ENCODE data around the gene KCTD7. TPM values are rescaled to one million over a fixed set of nuclear protein-coding genes. Genes with fewer than 3 reads are reported as not detected.
"Not testable (repeated sequence)": the region's sequence is repeated elsewhere in the genome, so short reads cannot be mapped to it uniquely, and the experiment has no call there.

KCTD7 gene
- total and polyA plus RNA-seq, 2 of the 4 experiments (the other 2 are of a cell fraction), result 6.1 to 12.8 TPM

DNA sequence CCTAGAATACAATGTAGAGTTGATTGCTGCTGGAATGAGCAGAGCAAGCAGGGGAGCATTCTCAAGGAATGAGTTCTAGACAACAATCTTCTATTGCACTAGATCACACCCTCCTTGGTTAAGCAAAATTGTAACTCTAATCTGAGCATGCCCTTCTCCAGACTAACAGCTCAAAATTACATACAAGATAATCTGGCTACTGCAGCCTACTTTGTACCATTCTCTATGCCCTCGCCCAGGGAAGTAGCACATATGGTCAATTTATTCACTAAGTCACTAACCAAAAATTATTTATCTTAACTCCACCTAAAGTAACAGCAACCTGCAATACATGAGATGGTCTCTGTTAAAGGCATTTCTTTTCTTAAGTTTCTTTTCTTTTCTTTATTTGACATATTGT, 42.5 kb upstream of the KCTD7 start:
- Histone ChIP-seq H3K23ac (ENCODE audit: low read depth, low read length) (no peak overlapping the region), H3K9me1 (ENCODE audit: insufficient read depth, low read length) (peaks cover 20% of the 10 kb centered on the region; the same call in 1 of the 2 replicates), H2BK5ac (ENCODE audit: low read depth, low read length, poor library complexity, severe bottlenecking) (no peak overlapping the region), H3K4me3 (ENCODE audit: insufficient read depth, low read depth, low read length) (no peak overlapping the region), H3K18ac (ENCODE audit: low read depth, low read length) (no peak overlapping the region), H3K4me1 (ENCODE audit: control insufficient read depth, insufficient read depth, low read length) (peaks cover 8% of the 10 kb centered on the region), H2AK5ac (ENCODE audit: low read depth, low read length) (no peak overlapping the region), H3K27me3 (ENCODE audit: control insufficient read depth, insufficient read depth, low read length) (no peaks in the 10 kb centered on the region), H4K91ac (ENCODE audit: insufficient read depth, low read depth, low read length) (no peak overlapping the region), H2BK120ac (ENCODE audit: low read depth, low read length) (no peak overlapping the region), H3K9ac (ENCODE audit: low read depth, low read length) (no peak overlapping the region), H3K4me2 (ENCODE audit: low read depth, low read length) (no peak overlapping the region; the same call in 1 of the 2 replicates), H3K27ac (ENCODE audit: insufficient read depth, low read length) (no peak overlapping the region), H3K56ac (ENCODE audit: extremely low read depth, insufficient read depth, low read length) (no peak overlapping the region), H2AK9ac (replicated peaks; ENCODE audit: low read depth, low read length, poor library complexity) (no peak overlapping the region), H3K79me1 (ENCODE audit: low read depth in 1 of 2, low read length in 2 of 2) (peaks cover 3 to 52% of the 10 kb centered on the region in 2 experiments), H3K14ac (replicated peaks; ENCODE audit: low read depth, low read length) (no peak overlapping the region), H2AFZ (replicated peaks; ENCODE audit: low read length, poor library complexity) (no peak overlapping the region), H4K5ac (ENCODE audit: low read depth, low read length) (no peak overlapping the region), H4K8ac (ENCODE audit: low read depth in 2 of 2, low read length in 2 of 2) (no peak overlapping the region), H4K20me1 (ENCODE audit: insufficient read depth, low read length) (peaks cover 94% of the 10 kb centered on the region), H2BK15ac (ENCODE audit: low read depth, low read length) (no peak overlapping the region), H3K36me3 (ENCODE audit: control insufficient read depth, insufficient read depth, low read length) (peaks cover 11% of the 10 kb centered on the region), H3K4ac (ENCODE audit: low read depth, low read length) (no peak overlapping the region), H2BK20ac (ENCODE audit: low read depth, low read length) (no peak overlapping the region), H3K9me3 (ENCODE audit: control insufficient read depth, insufficient read depth, low read length) (no peaks in the 10 kb centered on the region)
- no peak for ATAC-seq (ENCODE audit: low read depth)
- POLR2A ChIA-PET (ENCODE audit: unreplicated experiment), result no interaction called here
- CTCF ChIA-PET, result no interaction called here
- no peak for DNase-seq
- TF ChIP-seq NFE2L2 (IDR thresholded peaks at IDR 0.05; ENCODE audit: low read depth, low read length) (no peak), FOS (IDR thresholded peaks at IDR 0.05; ENCODE audit: low read depth, low read length) (no peak), MAZ (IDR thresholded peaks at IDR 0.05; ENCODE audit: borderline replicate concordance, low read depth, low read length) (no peak), MXI1 (IDR thresholded peaks at IDR 0.05; ENCODE audit: borderline replicate concordance, low read depth, low read length) (no peak), CEBPB (IDR thresholded peaks at IDR 0.05; ENCODE audit: low read depth, low read length) (no peak), POLR2A (IDR thresholded peaks at IDR 0.05; ENCODE audit: low read depth, low read length) (no peak), RFX5 (IDR thresholded peaks at IDR 0.05; ENCODE audit: low read depth, low read length) (no peak), BHLHE40 (IDR thresholded peaks at IDR 0.05; ENCODE audit: low read depth, low read length) (no peak)
- TF ChIP-seq, protein P1, sequence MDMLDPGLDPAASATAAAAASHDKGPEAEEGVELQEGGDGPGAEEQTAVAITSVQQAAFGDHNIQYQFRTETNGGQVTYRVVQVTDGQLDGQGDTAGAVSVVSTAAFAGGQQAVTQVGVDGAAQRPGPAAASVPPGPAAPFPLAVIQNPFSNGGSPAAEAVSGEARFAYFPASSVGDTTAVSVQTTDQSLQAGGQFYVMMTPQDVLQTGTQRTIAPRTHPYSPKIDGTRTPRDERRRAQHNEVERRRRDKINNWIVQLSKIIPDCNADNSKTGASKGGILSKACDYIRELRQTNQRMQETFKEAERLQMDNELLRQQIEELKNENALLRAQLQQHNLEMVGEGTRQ (IDR thresholded peaks at IDR 0.05; ENCODE audit: low read depth, low read length), result no peak
- 100% methylated on average over 1 of the region's 1 CpG; no CpG with 5 or more reads in 1 of the 2 experiments for WGBS, 2 experiments (ENCODE audit: extremely low coverage in 2 of 2, insufficient read length in 1 of 2)
- intact Hi-C loops (cut with micrococcal nuclease), result no loop called here
- dilution Hi-C loops (cut with HindIII; ENCODE audit: low sequenced_read_pairs, unreplicated experiment), result no loop called here
- in situ Hi-C loops (cut with MboI; ENCODE audit: low sequenced_read_pairs), result no loop called here
- no TSS peak for BruUV-seq (replicated peaks)

DNA sequence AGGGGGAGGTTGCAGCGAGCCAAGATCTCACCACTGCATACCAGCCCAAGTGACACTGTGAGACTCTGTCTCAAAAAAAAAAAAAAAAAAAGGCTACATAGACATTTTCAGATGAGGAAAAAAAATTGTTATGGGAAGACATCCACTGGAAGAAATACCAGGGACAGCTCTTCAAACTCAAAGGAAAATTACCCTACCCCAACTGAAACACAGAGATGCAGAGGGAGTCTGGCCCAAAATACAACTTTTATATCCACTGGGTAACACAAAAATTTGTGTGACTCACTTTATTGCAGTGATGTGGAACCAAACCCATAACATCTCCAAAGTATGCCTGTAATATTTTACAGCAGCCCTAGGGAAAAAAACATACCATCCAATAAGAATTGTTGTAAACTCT, 40.5 kb upstream of the KCTD7 start:
- H2BK20ac ChIP-seq (ENCODE audit: low read depth, low read length); H3K27me3 ChIP-seq (ENCODE audit: control insufficient read depth, insufficient read depth, low read length); H3K4me3 ChIP-seq (ENCODE audit: insufficient read depth, low read depth, low read length); H3K4ac ChIP-seq (ENCODE audit: low read depth, low read length); DNase-seq; H3K9me3 ChIP-seq (ENCODE audit: control insufficient read depth, insufficient read depth, low read length); H4K91ac ChIP-seq (ENCODE audit: insufficient read depth, low read depth, low read length); H3K14ac ChIP-seq (replicated peaks; ENCODE audit: low read depth, low read length); H4K8ac ChIP-seq (ENCODE audit: low read depth in 2 of 2, low read length in 2 of 2); H2BK15ac ChIP-seq (ENCODE audit: low read depth, low read length); H3K36me3 ChIP-seq (ENCODE audit: control insufficient read depth, insufficient read depth, low read length); ATAC-seq (ENCODE audit: low read depth); H3K18ac ChIP-seq (ENCODE audit: low read depth, low read length); H3K56ac ChIP-seq (ENCODE audit: extremely low read depth, insufficient read depth, low read length); intact Hi-C loops (cut with micrococcal nuclease); H2BK5ac ChIP-seq (ENCODE audit: low read depth, low read length, poor library complexity, severe bottlenecking); H2BK120ac ChIP-seq (ENCODE audit: low read depth, low read length); H2AK9ac ChIP-seq (replicated peaks; ENCODE audit: low read depth, low read length, poor library complexity); H3K23ac ChIP-seq (ENCODE audit: low read depth, low read length); in situ Hi-C loops (cut with MboI; ENCODE audit: low sequenced_read_pairs); BruUV-seq (replicated peaks); H2AK5ac ChIP-seq (ENCODE audit: low read depth, low read length); H3K27ac ChIP-seq (ENCODE audit: insufficient read depth, low read length); dilution Hi-C loops (cut with HindIII; ENCODE audit: low sequenced_read_pairs, unreplicated experiment); H3K9ac ChIP-seq (ENCODE audit: low read depth, low read length); H4K5ac ChIP-seq (ENCODE audit: low read depth, low read length); CTCF ChIA-PET; H3K4me1 ChIP-seq (ENCODE audit: control insufficient read depth, insufficient read depth, low read length); H2AFZ ChIP-seq (replicated peaks; ENCODE audit: low read length, poor library complexity); H3K4me2 ChIP-seq (ENCODE audit: low read depth, low read length): not testable (repeated sequence)
- peaks cover 78% of the 10 kb centered on the region for H4K20me1 ChIP-seq (ENCODE audit: insufficient read depth, low read length)
- WGBS, 2 experiments (ENCODE audit: extremely low coverage in 2 of 2, insufficient read length in 1 of 2), result no CpG with 5 or more reads among the region's 1 CpG
- peaks cover 3 to 48% of the 10 kb centered on the region in 2 experiments for H3K79me1 ChIP-seq (ENCODE audit: low read depth in 1 of 2, low read length in 2 of 2)
- peaks cover 21% of the 10 kb centered on the region for H3K9me1 ChIP-seq (ENCODE audit: insufficient read depth, low read length)
- POLR2A ChIA-PET (ENCODE audit: unreplicated experiment), result interaction anchor here (0.5 kb wide), 1 partner anchor 41 kb away, joined by 5 read pairs; the partner anchor contains the start of gene KCTD7

All from IMR-90 (cell line).